Spleen (tissue), 11 donors: ENCODE results near the gene SBSN. TPM values are rescaled to one million over a fixed set of nuclear protein-coding genes. Genes with fewer than 3 reads are reported as not detected.

ENCODE experiments used
- DNase-seq: peaks from one replicate; pipeline ENCODE4 v3.0.0-alpha.2; 2020
- H3K27ac ChIP-seq, 8 donors: fragments of 200-600 bp; sonication (generic) in 7 of 8; 1 replicate in 4 of 8; 2 replicates in 4 of 8; pipeline versions ENCODE4 v1.5.0 to v1.8.0; 2016 to 2021; ENCODE audit warnings: inconsistent platforms in 4 of 8, mild to moderate bottlenecking in 4 of 8, moderate library complexity in 1 of 8
- H3K27me3 ChIP-seq, 7 donors: fragments of 200-600 bp; sonication (generic) in 6 of 7; replicated peaks in 1 of 7; 1 replicate in 4 of 7; 2 replicates in 3 of 7; pipeline versions ENCODE4 v1.5.0 to v1.8.0; 2016 to 2021; ENCODE audit warnings: inconsistent platforms in 3 of 7, mild to moderate bottlenecking in 1 of 7
- H3K36me3 ChIP-seq, 6 donors: fragments of 200-600 bp; sonication (generic) in 5 of 6; 1 replicate in 4 of 6; 2 replicates in 2 of 6; pipeline versions ENCODE4 v1.5.0 to v1.8.0; 2016 to 2021; ENCODE audit warnings: inconsistent platforms in 2 of 6
- H3K4me1 ChIP-seq, 6 donors: fragments of 200-600 bp; sonication (generic) in 5 of 6; 1 replicate in 3 of 6; 2 replicates in 3 of 6; pipeline versions ENCODE4 v1.5.0 to v1.8.0; 2016 to 2021; ENCODE audit warnings: inconsistent platforms in 3 of 6
- H3K4me3 ChIP-seq, 8 donors: fragments of 200-600 bp; sonication (generic) in 7 of 8; 1 replicate in 4 of 8; 2 replicates in 4 of 8; pipeline versions ENCODE4 v1.5.0 to v1.8.0; 2016 to 2021; ENCODE audit warnings: inconsistent platforms in 4 of 8, mild to moderate bottlenecking in 4 of 8, moderate library complexity in 2 of 8
- H3K9me3 ChIP-seq, 8 donors: fragments of 200-600 bp; sonication (generic) in 7 of 8; 1 replicate in 4 of 8; 2 replicates in 4 of 8; pipeline versions ENCODE4 v1.5.0 to v1.8.0; 2016 to 2021; ENCODE audit warnings: inconsistent platforms in 4 of 8
- POLR2A ChIP-seq, 3 donors: fragments of 450-650 bp; IDR thresholded peaks; one replicate each; pipeline ENCODE4 v1.5.1; 2017; ENCODE audit warnings: antibody characterized with exemption in 3 of 3, mild to moderate bottlenecking in 1 of 3
- POLR2AphosphoS5 ChIP-seq, 3 donors: sonication (generic); formaldehyde crosslinking; IDR thresholded peaks; one replicate each; pipeline ENCODE4 v1.5.1; 2017; ENCODE audit warnings: antibody characterized with exemption in 3 of 3
- WGBS, 5 donors: extraction: QIAGEN DNeasy Blood & Tissue Kit in 3 of 5; methylation state at CpG; one replicate each; pipeline versions ENCODE4 v1.1.5 to v1.1.7; 2013 to 2018; 5-methylcytosine and 5-hydroxymethylcytosine counted together
- intact Hi-C: fragments of 100-400 bp; cut with DNase I; formaldehyde crosslinking; loops from one replicate; pipeline ENCODE4 v1.15.0; 2023; ENCODE audit warnings: low total_unique reads
- polyA plus RNA-seq, 3 donors: library from polyadenylated mRNA; stranded (reverse); fragments of 200-250 nt; gene quantifications; one replicate each; pipeline ENCODE4 v1.2.1, GENCODE V29; 2013
- total RNA-seq, 7 donors: library from RNA; depleted of rRNA in 3 of 7; stranded (reverse); fragments of >200 nt in 3 of 7; fragmentation: NEBNext Ultra II Directional in 4 of 7; extraction: Animal tissue kit (Norgen Biotek cat#: 25700) in 4 of 7; gene quantifications; one replicate each; pipeline versions ENCODE4 v1.1.0 to v1.2.1, GENCODE V29; 2016 to 2021
- TF ChIP-seq, protein P1 (sequence below), 11 experiments: fragments of 200-600 bp in 7 of 11; fragments of 450-650 bp in 4 of 11; sonication (generic) in 4 of 11; IDR thresholded peaks in 8 of 11; conservative IDR thresholded peaks in 3 of 11; 1 replicate in 7 of 11; 2 replicates in 4 of 11; pipeline versions ENCODE4 v1.4.0 to v1.8.0; 2016 to 2021; ENCODE audit warnings: antibody characterized with exemption in 11 of 11, inconsistent platforms in 4 of 11, mild to moderate bottlenecking in 1 of 11
- donor health status: healthy with polysubstance abuse.
- donor health status: DM: no; HTN: no; CAD: no; lungs with moderate emphysema.
- donor health status: DM: no; HTN: no; CAD: no.
- donor health status: Bipolar disorder and iron deficiency.
- donor health status: healthy.
- donor health status: DM: no; HTN: no; CAD: no.
- donor health status: DM: yes; HTN: yes; CAD: no.

Gene SBSN
- total and polyA plus RNA-seq, 10 donors: 0.05 to 0.33 (median 0.19) TPM; not detected in 7

DNA sequence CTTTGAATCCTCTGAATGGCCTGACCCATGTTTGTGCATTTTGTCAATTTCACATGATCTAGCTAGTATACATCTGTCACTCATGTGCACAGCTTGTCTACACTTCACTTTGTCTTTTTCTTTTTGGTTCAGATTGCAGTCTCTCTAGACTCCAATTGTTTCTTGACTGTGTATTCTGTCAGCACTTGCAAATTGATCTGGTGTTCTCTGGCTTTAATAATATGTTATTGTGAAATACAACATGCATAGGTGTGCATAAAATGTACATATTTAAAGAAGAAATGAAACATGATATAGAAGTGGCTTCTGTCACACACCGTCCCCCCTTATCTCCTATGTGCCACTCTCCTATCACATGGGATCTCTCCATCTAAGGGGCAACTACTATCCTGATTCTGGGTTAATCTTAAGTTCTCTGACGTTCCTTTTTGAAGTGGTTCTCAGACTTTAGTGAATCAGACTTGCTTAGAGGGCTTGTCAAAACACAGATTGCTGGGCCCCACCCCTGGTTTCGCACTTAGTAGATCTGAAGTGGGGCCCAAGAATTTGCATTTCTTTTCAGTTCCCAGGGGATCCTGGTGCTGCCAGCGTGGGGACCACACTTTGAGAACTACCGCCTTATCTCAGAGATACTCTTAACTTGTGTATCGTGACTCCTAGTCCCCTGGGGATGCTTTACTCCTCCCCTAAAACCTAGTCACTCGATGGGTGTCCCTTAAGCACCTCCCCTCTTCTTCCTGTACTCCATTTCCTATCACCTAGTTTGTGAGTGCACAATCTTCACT, 43.7 kb downstream of the SBSN start:
- Histone ChIP-seq H3K9me3 (peaks cover 0 to 4% (median 0%) of the 10 kb centered on the region in 8 donors), H3K27me3 (peaks cover 0 to 12% (median 0%) of the 10 kb centered on the region in 7 donors), H3K4me3 (no peak overlapping the region), H3K4me1 (peaks cover 0 to 13% (median 0%) of the 10 kb centered on the region in 6 donors), H3K27ac (no peak overlapping the region), H3K36me3 (no peaks in the 10 kb centered on the region)
- 47 to 68% (median 57%) methylated on average over 7 of the region's 7 CpGs for WGBS, 5 donors
- TF ChIP-seq, protein P1, sequence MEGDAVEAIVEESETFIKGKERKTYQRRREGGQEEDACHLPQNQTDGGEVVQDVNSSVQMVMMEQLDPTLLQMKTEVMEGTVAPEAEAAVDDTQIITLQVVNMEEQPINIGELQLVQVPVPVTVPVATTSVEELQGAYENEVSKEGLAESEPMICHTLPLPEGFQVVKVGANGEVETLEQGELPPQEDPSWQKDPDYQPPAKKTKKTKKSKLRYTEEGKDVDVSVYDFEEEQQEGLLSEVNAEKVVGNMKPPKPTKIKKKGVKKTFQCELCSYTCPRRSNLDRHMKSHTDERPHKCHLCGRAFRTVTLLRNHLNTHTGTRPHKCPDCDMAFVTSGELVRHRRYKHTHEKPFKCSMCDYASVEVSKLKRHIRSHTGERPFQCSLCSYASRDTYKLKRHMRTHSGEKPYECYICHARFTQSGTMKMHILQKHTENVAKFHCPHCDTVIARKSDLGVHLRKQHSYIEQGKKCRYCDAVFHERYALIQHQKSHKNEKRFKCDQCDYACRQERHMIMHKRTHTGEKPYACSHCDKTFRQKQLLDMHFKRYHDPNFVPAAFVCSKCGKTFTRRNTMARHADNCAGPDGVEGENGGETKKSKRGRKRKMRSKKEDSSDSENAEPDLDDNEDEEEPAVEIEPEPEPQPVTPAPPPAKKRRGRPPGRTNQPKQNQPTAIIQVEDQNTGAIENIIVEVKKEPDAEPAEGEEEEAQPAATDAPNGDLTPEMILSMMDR (IDR thresholded peaks at IDR 0.05 in 8 of 11, conservative IDR thresholded peaks at IDR 0.05 in 3 of 11): no peak
- TF ChIP-seq POLR2AphosphoS5 (IDR thresholded peaks at IDR 0.05): no peak
- TF ChIP-seq POLR2A (IDR thresholded peaks at IDR 0.05): no peak
- DNase-seq: peak; percentile 63
- intact Hi-C loops: no loop called here

DNA sequence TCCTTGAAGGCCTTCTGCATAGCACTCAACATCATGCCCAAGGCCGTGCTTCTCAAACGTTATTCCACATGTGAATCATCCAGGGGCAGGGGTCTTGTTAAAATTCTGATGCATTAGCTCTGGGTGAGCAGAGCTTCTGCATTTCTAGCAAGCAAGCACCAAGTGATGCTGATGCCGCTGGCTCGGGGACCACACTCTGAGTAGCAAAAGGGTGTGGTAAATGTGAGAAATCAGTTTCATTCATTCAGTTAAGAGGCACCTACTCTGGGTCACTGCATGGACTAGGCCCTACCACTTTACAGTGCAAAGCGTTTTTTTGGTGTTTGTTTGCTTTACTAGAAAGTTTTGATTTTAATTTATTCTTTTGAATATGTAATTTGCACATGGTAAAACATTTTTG, 45.0 kb downstream of the SBSN start:
- H3K27ac ChIP-seq: no peak overlapping the region
- peaks cover 0 to 7% (median 0%) of the 10 kb centered on the region in 7 donors for H3K27me3 ChIP-seq
- TF ChIP-seq POLR2AphosphoS5 (IDR thresholded peaks at IDR 0.05) (no peak), POLR2A (IDR thresholded peaks at IDR 0.05) (no peak)
- TF ChIP-seq, protein P1 (IDR thresholded peaks at IDR 0.05 in 8 of 11, conservative IDR thresholded peaks at IDR 0.05 in 3 of 11): no peak
- intact Hi-C loops: no loop called here
- H3K9me3 ChIP-seq: peaks cover 0 to 4% (median 0%) of the 10 kb centered on the region in 8 donors
- no peaks in the 10 kb centered on the region for H3K36me3 ChIP-seq
- no peak overlapping the region for H3K4me3 ChIP-seq
- DNase-seq: peak; percentile 47
- peaks cover 0 to 13% (median 0%) of the 10 kb centered on the region in 6 donors for H3K4me1 ChIP-seq
- 73 to 82% (median 79%) methylated on average over 5 of the region's 5 CpGs for WGBS, 5 donors

DNA sequence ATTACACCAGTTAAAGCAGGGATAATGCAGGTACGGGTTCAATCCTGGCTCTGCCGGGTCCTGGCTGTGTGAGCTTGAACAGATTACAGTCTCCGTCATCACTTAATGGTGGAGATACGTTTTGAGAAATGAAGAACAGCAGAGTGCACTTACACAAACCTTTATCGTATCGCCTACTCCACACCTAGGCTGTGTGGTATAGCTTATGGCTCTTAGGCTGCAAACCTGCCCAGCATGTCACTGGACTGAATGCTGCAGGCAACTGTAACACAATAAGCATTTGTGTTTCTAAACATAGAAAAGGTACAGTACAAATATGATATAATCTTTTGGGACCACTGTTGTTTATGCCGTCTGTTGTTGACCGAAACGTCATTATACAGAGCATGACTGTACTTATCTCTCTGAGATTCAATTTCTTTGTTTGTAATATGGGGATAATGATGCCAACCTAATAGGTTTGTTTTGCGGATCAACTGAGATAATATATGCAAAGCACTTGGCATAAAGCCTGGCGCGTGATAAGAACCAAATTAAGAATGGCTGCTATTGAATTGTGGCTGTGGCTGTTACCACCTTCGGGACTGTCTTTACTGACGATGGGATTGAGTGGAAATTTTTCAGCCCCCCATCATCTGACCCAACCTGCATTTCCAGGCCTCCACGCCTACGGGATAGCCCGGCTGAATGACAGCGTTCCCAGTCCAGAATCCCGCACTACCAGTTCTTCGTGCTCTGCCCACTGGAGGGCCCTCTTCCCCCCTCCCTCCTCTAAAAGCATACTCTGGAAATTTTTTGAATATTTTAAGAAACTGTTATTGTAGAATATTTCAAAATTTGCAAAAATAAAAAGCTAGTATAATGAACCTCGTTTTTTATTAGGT, 49.1 kb downstream of the SBSN start:
- Histone ChIP-seq H3K9me3 (peaks cover 0 to 4% (median 0%) of the 10 kb centered on the region in 8 donors), H3K4me3 (no peak overlapping the region), H3K36me3 (no peaks in the 10 kb centered on the region), H3K27ac (no peak overlapping the region), H3K27me3 (peaks cover 0 to 7% (median 0%) of the 10 kb centered on the region in 7 donors), H3K4me1 (peaks cover 0 to 3% (median 0%) of the 10 kb centered on the region in 6 donors)
- TF ChIP-seq POLR2AphosphoS5 (IDR thresholded peaks at IDR 0.05) (no peak), POLR2A (IDR thresholded peaks at IDR 0.05) (no peak)
- TF ChIP-seq, protein P1 (IDR thresholded peaks at IDR 0.05 in 8 of 11, conservative IDR thresholded peaks at IDR 0.05 in 3 of 11): no peak
- intact Hi-C loops: no loop called here
- DNase-seq: peak; percentile 34
- WGBS, 5 donors: 87 to 92% (median 88%) methylated on average over 21 of the region's 21 CpGs
